ENCODE measurements around the gene CSTF1. TPM values are rescaled to one million over a fixed set of nuclear protein-coding genes. Genes with fewer than 3 reads are reported as not detected.

The CSTF1 gene
- total RNA-seq, 1 experiment from 2014 or later = 44.5 TPM

GRCh38 chr20:56352345-56353055 lies 39.9 kb upstream of the CSTF1 start:
- ChIA-PET POLR2A (no interaction called here), RAD21 (ENCODE audit: low non-redundant PET in 1 of 2, low total read pairs in 2 of 2, uncharacterized antibody in 2 of 2, unreplicated experiment in 2 of 2) (no interaction called here), CTCF (no interaction called here)
- H3K4me3 ChIP-seq (replicated peaks in 1 of 2; ENCODE audit: low read depth in 1 of 2, low read length in 2 of 2) = no peak overlapping the region
- no peaks in the 10 kb centered on the region for H3K36me3 ChIP-seq (ENCODE audit: control insufficient read depth in 1 of 2, insufficient read depth in 2 of 2, low read length in 2 of 2)
- H3K4me2 ChIP-seq (ENCODE audit: low read length) = no peak overlapping the region
- no peaks in the 10 kb centered on the region for H4K20me1 ChIP-seq (ENCODE audit: insufficient read depth)
- intact Hi-C loops (cut with micrococcal nuclease) = no loop called here
- no TSS peak for BruUV-seq (replicated peaks)
- ATAC-seq (no peak), DNase-seq (ENCODE audit: low read depth, low spot score) (no peak)
- peaks cover 3% of the 10 kb centered on the region; the same call in 1 of the 2 replicates for H3K27me3 ChIP-seq (ENCODE audit: insufficient read depth, low read length)
- H3K9ac ChIP-seq (ENCODE audit: low read length) = no peak overlapping the region
- H2AFZ ChIP-seq (ENCODE audit: low read depth, low read length, poor library complexity, severe bottlenecking) = no peak overlapping the region
- H3K4me1 ChIP-seq (ENCODE audit: control insufficient read depth in 1 of 2, insufficient read depth in 2 of 2, low read length in 2 of 2) = no peaks in the 10 kb centered on the region
- no peak for TF ChIP-seq CBX3 (IDR thresholded peaks at IDR 0.05; ENCODE audit: low read depth)
- no peak for TF ChIP-seq POLR2A (IDR thresholded peaks at IDR 0.05; ENCODE audit: borderline replicate concordance, extremely low read depth, insufficient read depth, insufficient read length)
- no peak for TF ChIP-seq EZH2phosphoT487 (IDR thresholded peaks at IDR 0.05; ENCODE audit: borderline replicate concordance)
- TF ChIP-seq RAD21 (IDR thresholded peaks at IDR 0.05; ENCODE audit: low read depth) = no peak
- no peak for TF ChIP-seq SRF (IDR thresholded peaks at IDR 0.05; ENCODE audit: low read depth)
- no peak for TF ChIP-seq EZH2 (IDR thresholded peaks at IDR 0.05)
- TF ChIP-seq EGR1 (IDR thresholded peaks at IDR 0.05; ENCODE audit: low read depth) = no peak
- no peaks in the 10 kb centered on the region for H3K9me2 ChIP-seq (ENCODE audit: insufficient read depth)
- no peaks in the 10 kb centered on the region for H3K79me2 ChIP-seq (ENCODE audit: insufficient read depth, low read length)
- no peaks in the 10 kb centered on the region for H3K9me3 ChIP-seq (ENCODE audit: control insufficient read depth in 1 of 2, insufficient read depth in 1 of 2, low read depth in 1 of 2, low read length in 2 of 2)
- no peak overlapping the region for H3K27ac ChIP-seq (ENCODE audit: low read depth, low read length)

GRCh38 chr20:56353356-56353755 lies 39.1 kb upstream of the CSTF1 start:
- Histone ChIP-seq H3K4me3 (replicated peaks in 1 of 2; ENCODE audit: low read depth in 1 of 2, low read length in 2 of 2) (no peak overlapping the region), H3K79me2 (ENCODE audit: insufficient read depth, low read length) (no peaks in the 10 kb centered on the region), H3K4me1 (ENCODE audit: control insufficient read depth in 1 of 2, insufficient read depth in 2 of 2, low read length in 2 of 2) (peaks cover 0 to 3% of the 10 kb centered on the region in 2 experiments; a peak in 3 of 4 replicates), H3K9me2 (ENCODE audit: insufficient read depth) (no peaks in the 10 kb centered on the region), H3K4me2 (ENCODE audit: low read length) (no peak overlapping the region), H4K20me1 (ENCODE audit: insufficient read depth) (no peaks in the 10 kb centered on the region), H3K9ac (ENCODE audit: low read length) (no peak overlapping the region), H2AFZ (ENCODE audit: low read depth, low read length, poor library complexity, severe bottlenecking) (no peak overlapping the region), H3K27ac (ENCODE audit: low read depth, low read length) (no peak overlapping the region), H3K27me3 (ENCODE audit: insufficient read depth, low read length) (peaks cover 3% of the 10 kb centered on the region; the same call in 1 of the 2 replicates), H3K9me3 (ENCODE audit: control insufficient read depth in 1 of 2, insufficient read depth in 1 of 2, low read depth in 1 of 2, low read length in 2 of 2) (no peaks in the 10 kb centered on the region), H3K36me3 (ENCODE audit: control insufficient read depth in 1 of 2, insufficient read depth in 2 of 2, low read length in 2 of 2) (no peaks in the 10 kb centered on the region)
- ChIA-PET CTCF (no interaction called here), POLR2A (interaction anchor here (0.7 kb wide), 1 partner anchor 15 kb away, joined by 3 read pairs; no protein-coding TSS in a partner anchor), RAD21 (ENCODE audit: low non-redundant PET in 1 of 2, low total read pairs in 2 of 2, uncharacterized antibody in 2 of 2, unreplicated experiment in 2 of 2) (no interaction called here)
- TF ChIP-seq JUND (IDR thresholded peaks at IDR 0.05) = no peak
- no peak for TF ChIP-seq FOSL1 (IDR thresholded peaks at IDR 0.05; ENCODE audit: low read depth)
- no peak for TF ChIP-seq POLR2AphosphoS5 (IDR thresholded peaks at IDR 0.05; ENCODE audit: low read depth, low read length)
- no peak for TF ChIP-seq EZH2 (IDR thresholded peaks at IDR 0.05)
- no peak for TF ChIP-seq POLR2A (IDR thresholded peaks at IDR 0.05; ENCODE audit: borderline replicate concordance, extremely low read depth, insufficient read depth, insufficient read length)
- no peak for TF ChIP-seq YY1 (IDR thresholded peaks at IDR 0.05; ENCODE audit: extremely low read depth, insufficient replicate concordance, low read depth, low read length)
- no peak for TF ChIP-seq RAD21 (IDR thresholded peaks at IDR 0.05; ENCODE audit: low read depth)
- TF ChIP-seq ATF3 (IDR thresholded peaks at IDR 0.05) = no peak
- no peak for TF ChIP-seq TCF7L2 (IDR thresholded peaks at IDR 0.05; ENCODE audit: borderline replicate concordance, extremely low read depth, insufficient read depth, insufficient read length)
- no peak for TF ChIP-seq ZFX (IDR thresholded peaks at IDR 0.05)
- ATAC-seq (no peak), DNase-seq (ENCODE audit: low read depth, low spot score) (no peak)
- no TSS peak for BruUV-seq (replicated peaks)
- intact Hi-C loops (cut with micrococcal nuclease) = no loop called here
